K562 (cell line): ENCODE results near the gene SLC40A1. TPM values are rescaled to one million over a fixed set of nuclear protein-coding genes. Genes with fewer than 3 reads are reported as not detected.

ENCODE experiments used
- CAMTA2 ChIP-seq: fragments of 250-450 bp; sonication (Bioruptor Pico); conservative IDR thresholded peaks from 2 replicates; pipeline ENCODE4 v1.5.1; 2022
- CREBBP ChIP-seq: IDR thresholded peaks from one replicate; pipeline ENCODE4 v1.6.1; 2012; ENCODE audit warnings: low read depth, mild to moderate bottlenecking, control low read depth, inconsistent platforms, low read length
- GABPB2 ChIP-seq: fragments of 250-450 bp; sonication (Bioruptor Pico); conservative IDR thresholded peaks from 2 replicates; pipeline ENCODE4 v1.5.1; 2021; ENCODE audit warnings: mild to moderate bottlenecking
- HDAC1 ChIP-seq, 2 experiments: fragments of 450-650 bp; IDR thresholded peaks; 2 replicates each; pipeline ENCODE4 v1.6.1; 2016 to 2017; ENCODE audit warnings: inconsistent platforms in 1 of 2, mild to moderate bottlenecking in 1 of 2, moderate library complexity in 1 of 2
- JUN ChIP-seq, 2 experiments: sonication (generic) in 1 of 2; formaldehyde crosslinking in 1 of 2; IDR thresholded peaks; 2 replicates each; pipeline versions ENCODE4 v1.6.1 to v1.8.0; 2012 to 2022; ENCODE audit warnings: borderline replicate concordance in 2 of 2, mild to moderate bottlenecking in 2 of 2, improper control_type of control experiment in 1 of 2, low read depth in 1 of 2, low read length in 1 of 2, missing genetic modification reagents in 1 of 2
- MEF2A ChIP-seq: IDR thresholded peaks from 2 replicates; pipeline ENCODE4 v1.6.1; 2011; ENCODE audit warnings: low read depth, mild to moderate bottlenecking, low read length, moderate library complexity; ENCODE audit not compliant: control insufficient read depth
- PCBP1 ChIP-seq: fragments of 200-400 bp; formaldehyde crosslinking; IDR thresholded peaks from 2 replicates; pipeline ENCODE4 v1.6.1; 2018; ENCODE audit warnings: mild to moderate bottlenecking, low read depth, low read length; ENCODE audit not compliant: poor library complexity, severe bottlenecking
- PTRF ChIP-seq: fragments of 450-650 bp; IDR thresholded peaks from 2 replicates; pipeline ENCODE4 v1.6.1; 2016; ENCODE audit warnings: mild to moderate bottlenecking, missing genetic modification characterization, missing compliant biosample characterization
- TOE1 ChIP-seq, 2 experiments: fragments of 450-650 bp in 1 of 2; sonication (generic) in 1 of 2; formaldehyde crosslinking in 1 of 2; IDR thresholded peaks; 2 replicates each; pipeline versions ENCODE4 v1.7.1 to v1.8.0; 2016 to 2022; ENCODE audit warnings: borderline replicate concordance in 2 of 2, mild to moderate bottlenecking in 2 of 2, antibody characterized with exemption in 1 of 2, inconsistent platforms in 1 of 2, low read depth in 1 of 2, missing genetic modification reagents in 1 of 2, moderate library complexity in 1 of 2
- TSC22D4 ChIP-seq: fragments of 450-650 bp; IDR thresholded peaks from 2 replicates; pipeline ENCODE4 v1.6.1; 2016; ENCODE audit warnings: missing genetic modification characterization, missing biosample characterization, control low read depth
- WHSC1 ChIP-seq: IDR thresholded peaks from one replicate; pipeline ENCODE4 v1.6.1; 2012; ENCODE audit warnings: low read length, control low read depth, inconsistent platforms
- ZNF146 ChIP-seq: IDR thresholded peaks from one replicate; pipeline ENCODE4 v1.6.1; 2018; ENCODE audit warnings: missing compliant biosample characterization; ENCODE audit not compliant: unreplicated experiment
- ZNF212 ChIP-seq: fragments of 450-650 bp; formaldehyde crosslinking; IDR thresholded peaks from 2 replicates; pipeline ENCODE4 v1.4.0; 2020; ENCODE audit warnings: mild to moderate bottlenecking
- ZNF24 ChIP-seq: fragments of 450-650 bp; IDR thresholded peaks from 2 replicates; pipeline ENCODE4 v1.6.1; 2016
- ZNF778 ChIP-seq: fragments of 450-650 bp; formaldehyde crosslinking; IDR thresholded peaks from 2 replicates; pipeline ENCODE4 v1.4.0; 2020; ENCODE audit warnings: mild to moderate bottlenecking, moderate library complexity
- polyA plus RNA-seq, 8 experiments: library from polyadenylated mRNA; depleted of rRNA in 4 of 8; stranded (reverse) in 5 of 8; unstranded in 3 of 8; fragments of >200 nt; fragmentation: Nextera tagmentation in 2 of 8; fragmentation: Illumina TruSeq in 1 of 8; extraction: Ambion mirVana in 2 of 8; extraction: Trizol in 1 of 8; gene quantifications; 2 replicates each; pipeline versions ENCODE4 v1.2.1 to v1.2.3, GENCODE V29; 2011 to 2014; ENCODE audit warnings: inconsistent platforms in 1 of 8, missing spikeins in 1 of 8
- total RNA-seq, 7 experiments: library from RNA; depleted of rRNA in 6 of 7; stranded (reverse); fragments of >200 nt in 6 of 7; fragmentation: Illumina TruSeq in 2 of 7; extraction: Trizol in 2 of 7; gene quantifications; 2 replicates each; pipeline versions ENCODE4 v1.2.1 to v1.2.3, GENCODE V29; 2011 to 2021; ENCODE audit warnings: low replicate concordance in 1 of 7
- TF ChIP-seq, protein P1 (sequence below): fragments of 450-650 bp; formaldehyde crosslinking; conservative IDR thresholded peaks from 2 replicates; pipeline ENCODE4 v1.4.0; 2022; ENCODE audit warnings: mild to moderate bottlenecking, missing genetic modification characterization
- TF ChIP-seq, protein P2 (sequence below): fragments of 250-450 bp; sonication (Bioruptor Pico); IDR thresholded peaks from 2 replicates; pipeline ENCODE4 v1.4.0; 2020; ENCODE audit warnings: mild to moderate bottlenecking
- TF ChIP-seq, protein P3 (sequence below), 2 experiments: IDR thresholded peaks; 2 replicates each; pipeline ENCODE4 v1.6.1; 2012; ENCODE audit warnings: improper control_type of control experiment in 2 of 2, low read depth in 2 of 2, low read length in 2 of 2, borderline replicate concordance in 1 of 2
- TF ChIP-seq, protein P4 (sequence below), 2 experiments: IDR thresholded peaks in 1 of 2; conservative IDR thresholded peaks in 1 of 2; 2 replicates each; pipeline ENCODE4 v1.6.1; 2016; ENCODE audit warnings: low read depth in 2 of 2, mild to moderate bottlenecking in 1 of 2, missing compliant biosample characterization in 1 of 2, missing genetic modification characterization in 1 of 2, moderate library complexity in 1 of 2

SLC40A1 gene
- total and polyA plus RNA-seq, 9 of the 15 experiments (the other 6 are each of a cell fraction or from before 2014, with no cell fraction given), result 42.2 to 95.9 (median 54.9) TPM

DNA sequence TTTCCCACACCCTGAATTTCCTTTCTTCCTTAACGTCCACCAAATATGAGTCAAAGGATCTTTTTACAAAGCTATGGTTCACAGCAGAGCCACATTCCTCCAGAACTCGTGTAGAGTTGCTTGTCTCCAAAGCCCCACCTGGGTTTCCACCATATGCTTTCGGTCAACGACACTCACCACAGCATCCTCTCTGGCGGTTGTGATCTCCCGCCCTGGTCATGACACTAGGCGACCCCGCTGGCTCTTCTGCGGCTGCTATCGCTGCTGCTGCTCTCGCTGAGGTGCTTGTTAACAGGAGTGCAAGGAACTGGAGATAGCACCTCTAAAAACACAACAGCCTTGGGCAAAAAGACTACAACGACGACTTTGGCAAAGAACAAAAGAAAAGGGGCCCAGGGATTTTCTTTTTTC is 340 bp downstream of the SLC40A1 start (continued):
- TF ChIP-seq CREBBP, result no peak
- TF ChIP-seq HDAC1 (IDR thresholded peaks at IDR 0.05), result no peak
- TF ChIP-seq CAMTA2 (CRISPR knock-in tag), result no peak
- TF ChIP-seq, protein P1, sequence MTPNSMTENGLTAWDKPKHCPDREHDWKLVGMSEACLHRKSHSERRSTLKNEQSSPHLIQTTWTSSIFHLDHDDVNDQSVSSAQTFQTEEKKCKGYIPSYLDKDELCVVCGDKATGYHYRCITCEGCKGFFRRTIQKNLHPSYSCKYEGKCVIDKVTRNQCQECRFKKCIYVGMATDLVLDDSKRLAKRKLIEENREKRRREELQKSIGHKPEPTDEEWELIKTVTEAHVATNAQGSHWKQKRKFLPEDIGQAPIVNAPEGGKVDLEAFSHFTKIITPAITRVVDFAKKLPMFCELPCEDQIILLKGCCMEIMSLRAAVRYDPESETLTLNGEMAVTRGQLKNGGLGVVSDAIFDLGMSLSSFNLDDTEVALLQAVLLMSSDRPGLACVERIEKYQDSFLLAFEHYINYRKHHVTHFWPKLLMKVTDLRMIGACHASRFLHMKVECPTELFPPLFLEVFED (CRISPR knock-in tag), result 0 out of 2 replicates have a peak, but pooled peaks have one; percentile 29
- no peak for TF ChIP-seq ZNF778
- no peak for TF ChIP-seq MEF2A
- TF ChIP-seq ZNF212, result no peak
- no peak for TF ChIP-seq ZNF146 (CRISPR knock-in tag)
- no peak for TF ChIP-seq ZNF24
- TF ChIP-seq, protein P2, sequence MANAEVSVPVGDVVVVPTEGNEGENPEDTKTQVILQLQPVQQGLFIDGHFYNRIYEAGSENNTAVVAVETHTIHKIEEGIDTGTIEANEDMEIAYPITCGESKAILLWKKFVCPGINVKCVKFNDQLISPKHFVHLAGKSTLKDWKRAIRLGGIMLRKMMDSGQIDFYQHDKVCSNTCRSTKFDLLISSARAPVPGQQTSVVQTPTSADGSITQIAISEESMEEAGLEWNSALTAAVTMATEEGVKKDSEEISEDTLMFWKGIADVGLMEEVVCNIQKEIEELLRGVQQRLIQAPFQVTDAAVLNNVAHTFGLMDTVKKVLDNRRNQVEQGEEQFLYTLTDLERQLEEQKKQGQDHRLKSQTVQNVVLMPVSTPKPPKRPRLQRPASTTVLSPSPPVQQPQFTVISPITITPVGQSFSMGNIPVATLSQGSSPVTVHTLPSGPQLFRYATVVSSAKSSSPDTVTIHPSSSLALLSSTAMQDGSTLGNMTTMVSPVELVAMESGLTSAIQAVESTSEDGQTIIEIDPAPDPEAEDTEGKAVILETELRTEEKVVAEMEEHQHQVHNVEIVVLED, result peak; percentile 2; the same call in 1 of the 2 replicates
- TF ChIP-seq, protein P3, sequence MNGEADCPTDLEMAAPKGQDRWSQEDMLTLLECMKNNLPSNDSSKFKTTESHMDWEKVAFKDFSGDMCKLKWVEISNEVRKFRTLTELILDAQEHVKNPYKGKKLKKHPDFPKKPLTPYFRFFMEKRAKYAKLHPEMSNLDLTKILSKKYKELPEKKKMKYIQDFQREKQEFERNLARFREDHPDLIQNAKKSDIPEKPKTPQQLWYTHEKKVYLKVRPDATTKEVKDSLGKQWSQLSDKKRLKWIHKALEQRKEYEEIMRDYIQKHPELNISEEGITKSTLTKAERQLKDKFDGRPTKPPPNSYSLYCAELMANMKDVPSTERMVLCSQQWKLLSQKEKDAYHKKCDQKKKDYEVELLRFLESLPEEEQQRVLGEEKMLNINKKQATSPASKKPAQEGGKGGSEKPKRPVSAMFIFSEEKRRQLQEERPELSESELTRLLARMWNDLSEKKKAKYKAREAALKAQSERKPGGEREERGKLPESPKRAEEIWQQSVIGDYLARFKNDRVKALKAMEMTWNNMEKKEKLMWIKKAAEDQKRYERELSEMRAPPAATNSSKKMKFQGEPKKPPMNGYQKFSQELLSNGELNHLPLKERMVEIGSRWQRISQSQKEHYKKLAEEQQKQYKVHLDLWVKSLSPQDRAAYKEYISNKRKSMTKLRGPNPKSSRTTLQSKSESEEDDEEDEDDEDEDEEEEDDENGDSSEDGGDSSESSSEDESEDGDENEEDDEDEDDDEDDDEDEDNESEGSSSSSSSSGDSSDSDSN (IDR thresholded peaks at IDR 0.05; ENCODE audit: borderline replicate concordance in 1 of 2, low read depth in 2 of 2, low read length in 2 of 2), result 0 out of 4 replicates have a peak, but pooled peaks have one; percentile 29 to 61
- TF ChIP-seq PCBP1, result no peak
- TF ChIP-seq GABPB2 (CRISPR knock-in tag), result no peak
- TF ChIP-seq TSC22D4, result no peak
- TF ChIP-seq PTRF, result no peak
- TF ChIP-seq JUN (IDR thresholded peaks at IDR 0.05; ENCODE audit: borderline replicate concordance, low read depth, low read length), result no peak
- no peak for TF ChIP-seq JUN (CRISPR knock-in tag; IDR thresholded peaks at IDR 0.05; ENCODE audit: borderline replicate concordance)
- TF ChIP-seq, protein P4, sequence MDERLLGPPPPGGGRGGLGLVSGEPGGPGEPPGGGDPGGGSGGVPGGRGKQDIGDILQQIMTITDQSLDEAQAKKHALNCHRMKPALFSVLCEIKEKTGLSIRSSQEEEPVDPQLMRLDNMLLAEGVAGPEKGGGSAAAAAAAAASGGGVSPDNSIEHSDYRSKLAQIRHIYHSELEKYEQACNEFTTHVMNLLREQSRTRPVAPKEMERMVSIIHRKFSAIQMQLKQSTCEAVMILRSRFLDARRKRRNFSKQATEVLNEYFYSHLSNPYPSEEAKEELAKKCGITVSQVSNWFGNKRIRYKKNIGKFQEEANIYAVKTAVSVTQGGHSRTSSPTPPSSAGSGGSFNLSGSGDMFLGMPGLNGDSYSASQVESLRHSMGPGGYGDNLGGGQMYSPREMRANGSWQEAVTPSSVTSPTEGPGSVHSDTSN (CRISPR knock-in tag; IDR thresholded peaks at IDR 0.05; ENCODE audit: low read depth), result no peak
- TF ChIP-seq, protein P4 (tag; conservative IDR thresholded peaks at IDR 0.05; ENCODE audit: low read depth), result no peak
- no peak for TF ChIP-seq TOE1 (IDR thresholded peaks at IDR 0.05; ENCODE audit: borderline replicate concordance)
- TF ChIP-seq TOE1 (CRISPR knock-in tag; IDR thresholded peaks at IDR 0.05; ENCODE audit: borderline replicate concordance, low read depth), result no peak
- no peak for TF ChIP-seq WHSC1
